Lung (tissue), 12 donors: ENCODE measurements around the gene MEDAG. TPM values are rescaled to one million over a fixed set of nuclear protein-coding genes. Genes with fewer than 3 reads are reported as not detected.

Experiments used
- ATAC-seq: fragments of 200-7000 bp; cut with Tn5 transposase; one replicate; pipeline ENCODE4 v1.9.1; 2020; ENCODE audit warnings: moderate number of reproducible peaks; ENCODE audit not compliant: insufficient read depth, low FRiP score
- DNase-seq, 3 donors: peaks; one replicate each; pipeline ENCODE4 v3.0.0-alpha.2; 2013 to 2017
- H3K27ac ChIP-seq, 2 donors: one replicate each; pipeline ENCODE4 v1.5.1; 2013; ENCODE audit warnings: mild to moderate bottlenecking in 2 of 2, moderate library complexity in 2 of 2, control low read depth in 1 of 2, inconsistent platforms in 1 of 2, low read depth in 1 of 2, low read length in 1 of 2
- H3K27me3 ChIP-seq, 3 donors: one replicate each; pipeline ENCODE4 v1.5.1; 2013; ENCODE audit warnings: low read length in 2 of 3; ENCODE audit not compliant: control insufficient read depth in 3 of 3, insufficient read depth in 3 of 3
- H3K36me3 ChIP-seq, 4 donors: one replicate each; pipeline ENCODE4 v1.5.1; 2013; ENCODE audit warnings: low read length in 4 of 4, mild to moderate bottlenecking in 1 of 4, moderate library complexity in 1 of 4; ENCODE audit not compliant: control insufficient read depth in 4 of 4, insufficient read depth in 4 of 4
- H3K4me1 ChIP-seq, 5 donors: one replicate each; pipeline ENCODE4 v1.5.1; 2013; ENCODE audit warnings: low read length in 5 of 5, mild to moderate bottlenecking in 2 of 5, moderate library complexity in 1 of 5; ENCODE audit not compliant: control insufficient read depth in 5 of 5, insufficient read depth in 5 of 5
- H3K4me3 ChIP-seq: one replicate; pipeline ENCODE4 v1.5.1; 2013; ENCODE audit warnings: mild to moderate bottlenecking, control low read depth, moderate library complexity
- H3K9ac ChIP-seq, 2 donors: one replicate each; pipeline ENCODE4 v1.5.1; 2013; ENCODE audit warnings: low read length in 2 of 2, control low read depth in 1 of 2; ENCODE audit not compliant: insufficient read depth in 1 of 2
- H3K9me3 ChIP-seq, 4 donors: one replicate each; pipeline ENCODE4 v1.5.1; 2013; ENCODE audit warnings: low read length in 3 of 4, mild to moderate bottlenecking in 1 of 4, moderate library complexity in 1 of 4; ENCODE audit not compliant: control insufficient read depth in 4 of 4, insufficient read depth in 3 of 4
- WGBS, 2 donors: extraction: QIAGEN DNeasy Blood & Tissue Kit; methylation state at CpG; one replicate each; pipeline ENCODE4 v1.1.7; 2013; 5-methylcytosine and 5-hydroxymethylcytosine counted together
- polyA plus RNA-seq, 2 donors: library from polyadenylated mRNA; stranded (reverse); fragments of 200-250 nt; gene quantifications; one replicate each; pipeline ENCODE4 v1.2.1, GENCODE V29; 2013
- total RNA-seq, 2 donors: library from RNA; depleted of rRNA in 1 of 2; stranded (reverse); fragments of >200 nt in 1 of 2; gene quantifications; one replicate each; pipeline ENCODE4 v1.2.1, GENCODE V29; 2014 to 2021
- TF ChIP-seq, protein P1 (sequence below): IDR thresholded peaks from 2 replicates; pipeline ENCODE4 v1.5.1; 2012; ENCODE audit warnings: mild to moderate bottlenecking; ENCODE audit errors: control extremely low read depth, extremely low read depth
- donor health status: control.
- donor health status: control.
- donor health status: Bipolar disorder and iron deficiency.
- donor health status: healthy.
- donor health status: DM: yes; HTN: yes; CAD: no.

MEDAG gene
- total and polyA plus RNA-seq, 4 donors, result 0.97 to 14.4 (median 8.4) TPM

DNA sequence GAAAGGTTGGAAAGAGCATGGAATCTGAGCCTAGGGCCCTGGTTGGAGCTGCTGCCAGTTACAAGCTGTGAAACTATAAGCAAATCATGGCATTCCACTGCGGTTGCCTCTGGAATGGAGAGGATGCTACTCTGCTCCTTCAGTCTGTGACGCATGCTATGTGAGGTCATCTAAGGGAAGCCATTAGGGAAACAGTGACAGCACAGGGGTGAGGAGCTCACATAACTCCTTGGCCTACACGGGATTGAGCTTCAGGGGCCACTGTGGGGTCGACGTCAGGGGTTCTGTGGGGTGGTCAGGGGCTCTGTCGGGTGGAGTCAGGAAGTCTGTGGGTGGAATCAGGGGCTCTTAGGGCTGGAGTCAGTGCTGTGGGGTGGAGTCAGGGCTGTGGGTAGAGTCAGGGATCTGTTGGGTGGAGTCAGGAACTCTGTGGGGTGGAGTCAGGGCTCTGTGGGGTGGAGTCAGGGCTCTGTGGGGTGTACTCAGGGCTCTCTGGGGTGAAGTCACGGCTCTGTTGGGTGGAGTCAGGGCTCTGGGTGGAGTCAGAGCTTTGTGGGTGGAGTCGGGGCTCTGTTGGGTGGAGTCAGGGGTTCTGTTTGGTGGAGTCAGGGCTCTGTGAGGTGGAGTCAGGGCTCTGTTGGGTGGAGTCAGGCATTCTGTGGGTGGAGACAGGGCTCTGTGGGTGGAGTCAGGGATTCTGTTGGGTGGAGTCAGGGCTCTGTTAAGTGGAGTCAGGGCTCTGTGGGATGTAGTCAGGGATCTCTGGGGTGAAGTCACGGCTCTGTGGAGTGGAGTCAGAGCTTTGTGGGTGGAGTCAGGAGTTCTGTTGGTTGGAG lies 35.8 kb upstream of the MEDAG start:
- DNase-seq (peak in 2 of 3 donors; percentile 61 to 66), ATAC-seq (peak; percentile 74)
- TF ChIP-seq, protein P1, sequence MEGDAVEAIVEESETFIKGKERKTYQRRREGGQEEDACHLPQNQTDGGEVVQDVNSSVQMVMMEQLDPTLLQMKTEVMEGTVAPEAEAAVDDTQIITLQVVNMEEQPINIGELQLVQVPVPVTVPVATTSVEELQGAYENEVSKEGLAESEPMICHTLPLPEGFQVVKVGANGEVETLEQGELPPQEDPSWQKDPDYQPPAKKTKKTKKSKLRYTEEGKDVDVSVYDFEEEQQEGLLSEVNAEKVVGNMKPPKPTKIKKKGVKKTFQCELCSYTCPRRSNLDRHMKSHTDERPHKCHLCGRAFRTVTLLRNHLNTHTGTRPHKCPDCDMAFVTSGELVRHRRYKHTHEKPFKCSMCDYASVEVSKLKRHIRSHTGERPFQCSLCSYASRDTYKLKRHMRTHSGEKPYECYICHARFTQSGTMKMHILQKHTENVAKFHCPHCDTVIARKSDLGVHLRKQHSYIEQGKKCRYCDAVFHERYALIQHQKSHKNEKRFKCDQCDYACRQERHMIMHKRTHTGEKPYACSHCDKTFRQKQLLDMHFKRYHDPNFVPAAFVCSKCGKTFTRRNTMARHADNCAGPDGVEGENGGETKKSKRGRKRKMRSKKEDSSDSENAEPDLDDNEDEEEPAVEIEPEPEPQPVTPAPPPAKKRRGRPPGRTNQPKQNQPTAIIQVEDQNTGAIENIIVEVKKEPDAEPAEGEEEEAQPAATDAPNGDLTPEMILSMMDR, result no peak
- Histone ChIP-seq H3K27me3 (no peaks in the 10 kb centered on the region), H3K36me3 (no peaks in the 10 kb centered on the region), H3K27ac (peak overlapping the region in 1 of 2 donors; percentile 35), H3K9me3 (no peaks in the 10 kb centered on the region), H3K9ac (no peak overlapping the region), H3K4me1 (peaks cover 0 to 65% (median 16%) of the 10 kb centered on the region in 5 donors), H3K4me3 (no peak overlapping the region)
- 62 to 77% methylated on average over 9 of the region's 9 CpGs for WGBS, 2 donors

DNA sequence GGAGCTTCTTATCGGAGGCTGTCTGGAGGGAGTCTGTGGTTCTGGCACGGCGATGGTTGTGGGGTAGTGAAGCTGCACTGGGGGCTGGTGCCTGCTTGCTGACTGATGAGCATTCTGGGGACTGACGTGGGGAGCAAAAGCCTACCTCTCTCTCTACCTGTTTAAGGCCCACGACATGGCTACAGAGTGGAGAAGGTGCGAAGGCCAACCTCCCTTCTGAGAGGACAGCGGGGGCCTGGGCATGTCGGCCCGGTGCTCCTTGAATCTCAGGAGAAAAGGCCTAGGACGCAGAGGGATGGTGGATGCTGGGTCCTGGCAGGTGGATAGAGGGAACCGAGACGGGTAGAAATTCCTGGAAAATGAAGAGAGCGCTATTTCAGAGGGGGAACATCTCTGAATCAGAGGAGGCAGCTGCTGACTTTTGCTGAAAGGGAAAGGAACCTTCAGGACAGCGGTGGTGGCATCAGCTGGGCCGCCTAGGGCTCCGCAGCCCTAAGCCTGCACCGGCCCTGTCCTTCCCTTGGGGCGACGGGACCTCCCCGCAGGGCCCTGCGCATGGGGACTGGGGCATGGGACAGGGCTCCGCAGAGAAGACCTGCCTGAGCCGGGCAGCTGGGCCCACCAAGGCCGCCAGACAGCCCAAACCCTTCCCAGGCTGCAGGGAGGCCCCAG lies 35.0 kb upstream of the MEDAG start:
- DNase-seq (no peak), ATAC-seq (no peak)
- Histone ChIP-seq H3K27ac (no peak overlapping the region), H3K9ac (no peak overlapping the region), H3K36me3 (no peaks in the 10 kb centered on the region), H3K4me3 (no peak overlapping the region), H3K4me1 (peaks cover 0 to 57% (median 12%) of the 10 kb centered on the region in 5 donors), H3K27me3 (no peaks in the 10 kb centered on the region), H3K9me3 (no peaks in the 10 kb centered on the region)
- 95 to 98% methylated on average over 24 of the region's 24 CpGs for WGBS, 2 donors
- TF ChIP-seq, protein P1, result no peak

DNA sequence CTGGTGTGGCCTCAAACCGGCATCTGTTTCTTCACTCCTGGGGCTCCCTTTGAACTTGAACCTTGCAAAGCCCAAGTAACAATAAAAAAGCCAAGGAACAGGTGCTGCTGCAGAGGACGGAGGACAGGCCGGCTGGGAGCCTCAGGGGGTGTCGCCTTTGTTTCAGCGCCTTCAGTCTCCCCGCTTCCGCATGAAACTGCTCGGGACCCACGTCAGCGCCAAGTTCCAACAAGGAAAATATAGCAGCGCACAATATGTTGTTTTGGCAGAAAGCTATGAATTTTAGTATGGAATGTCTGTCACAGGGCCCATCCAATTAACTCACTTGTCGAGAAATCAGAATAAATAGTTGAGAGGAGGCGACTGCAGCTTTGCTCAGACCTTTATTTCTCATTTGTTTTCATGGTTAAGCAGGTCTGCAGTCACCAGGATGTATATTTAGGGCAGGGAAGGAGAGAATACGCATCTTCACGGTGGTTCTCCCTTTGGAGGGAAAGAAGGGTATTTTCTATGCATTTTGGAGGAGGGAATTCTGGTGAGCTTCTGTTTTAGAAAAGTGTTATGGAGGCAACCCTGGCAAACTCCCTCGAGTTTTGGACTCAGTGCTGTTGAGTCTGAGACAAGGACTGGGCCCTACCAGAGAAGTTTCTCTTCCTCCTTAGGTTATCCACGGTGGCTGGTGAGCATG lies 34.3 kb upstream of the MEDAG start:
- TF ChIP-seq, protein P1, result no peak
- no peak overlapping the region for H3K4me3 ChIP-seq
- DNase-seq (peak; percentile 41 to 83 (median 80)), ATAC-seq (no peak)
- no peak overlapping the region for H3K9ac ChIP-seq
- no peak overlapping the region for H3K27ac ChIP-seq
- 91% methylated on average over 17 of the region's 17 CpGs for WGBS, 2 donors
- H3K9me3 ChIP-seq, result no peaks in the 10 kb centered on the region
- H3K4me1 ChIP-seq, result peaks cover 0 to 51% (median 9%) of the 10 kb centered on the region in 5 donors
- no peaks in the 10 kb centered on the region for H3K36me3 ChIP-seq
- no peaks in the 10 kb centered on the region for H3K27me3 ChIP-seq
